Tibial nerve (tissue), 4 donors: ENCODE measurements around the gene ZC4H2. TPM values are rescaled to one million over a fixed set of nuclear protein-coding genes. Genes with fewer than 3 reads are reported as not detected.
"Not testable (repeated sequence)": the region's sequence is repeated elsewhere in the genome, so short reads cannot be mapped to it uniquely, and the experiment has no call there.

Source experiments
- DNase-seq, 2 donors: peaks; one replicate each; pipeline ENCODE4 v3.0.0-alpha.2; 2019; ENCODE audit warnings: low spot score in 2 of 2
- H3K27ac ChIP-seq, 4 donors: fragments of 200-600 bp; sonication (generic) in 3 of 4; one replicate each; pipeline ENCODE4 v1.5.1; 2017 to 2019; ENCODE audit warnings: mild to moderate bottlenecking in 1 of 4
- H3K27me3 ChIP-seq, 2 donors: fragments of 200-600 bp; sonication (generic) in 1 of 2; one replicate each; pipeline versions ENCODE4 v1.5.1 to v1.6.0; 2017 to 2019
- H3K36me3 ChIP-seq, 3 donors: fragments of 200-600 bp; sonication (generic); one replicate each; pipeline ENCODE4 v1.5.1; 2018 to 2019
- H3K4me1 ChIP-seq, 4 donors: fragments of 200-600 bp; sonication (generic) in 3 of 4; one replicate each; pipeline ENCODE4 v1.5.1; 2017 to 2019
- H3K4me3 ChIP-seq, 4 donors: fragments of 200-600 bp; sonication (generic) in 3 of 4; one replicate each; pipeline ENCODE4 v1.5.1; 2017 to 2019; ENCODE audit warnings: mild to moderate bottlenecking in 1 of 4, moderate library complexity in 1 of 4
- H3K9me3 ChIP-seq, 4 donors: fragments of 200-600 bp; sonication (generic) in 3 of 4; one replicate each; pipeline ENCODE4 v1.5.1; 2017 to 2019
- CTCF ChIP-seq, 5 experiments: fragments of 200-600 bp in 3 of 5; fragments of 450-650 bp in 2 of 5; sonication (generic) in 3 of 5; IDR thresholded peaks; one replicate each; pipeline ENCODE4 v1.5.1; 2016 to 2019; ENCODE audit warnings: antibody characterized with exemption in 5 of 5, mild to moderate bottlenecking in 3 of 5, moderate library complexity in 2 of 5
- EP300 ChIP-seq, 2 donors: sonication (generic); formaldehyde crosslinking; IDR thresholded peaks; one replicate each; pipeline ENCODE4 v1.6.1; 2017; ENCODE audit warnings: antibody characterized with exemption in 2 of 2, mild to moderate bottlenecking in 1 of 2
- POLR2A ChIP-seq, 2 donors: fragments of 450-650 bp; IDR thresholded peaks; one replicate each; pipeline ENCODE4 v1.6.1; 2017; ENCODE audit warnings: antibody characterized with exemption in 2 of 2, mild to moderate bottlenecking in 2 of 2, moderate library complexity in 2 of 2
- WGBS, 2 donors: methylation state at CpG; one replicate each; pipeline ENCODE4 v1.1.5; 2018; 5-methylcytosine and 5-hydroxymethylcytosine counted together
- total RNA-seq, 4 donors: library from RNA; depleted of rRNA; stranded (reverse); fragments of >200 nt; gene quantifications; one replicate each; pipeline ENCODE4 v1.1.0, GENCODE V29; 2016

Gene ZC4H2
- total RNA-seq, 4 donors from 2014 or later, result 8.5 to 22.2 (median 12.6) TPM

GRCh38 chrX:64975491-64975890 is 759 bp downstream of the ZC4H2 start:
- no peaks in the 10 kb centered on the region for H3K27me3 ChIP-seq
- no peak for TF ChIP-seq POLR2A (IDR thresholded peaks at IDR 0.05)
- TF ChIP-seq CTCF (IDR thresholded peaks at IDR 0.05), result no peak
- H3K36me3 ChIP-seq, result no peaks in the 10 kb centered on the region
- peak overlapping the region in 1 of 4 donors; percentile 52 for H3K27ac ChIP-seq
- DNase-seq, result peak in 1 of 2 donors; percentile 4
- H3K4me3 ChIP-seq, result peak overlapping the region; percentile 34 to 61 (median 52)
- WGBS, 2 donors, result 1 to 38% methylated on average over 24 of the region's 24 CpGs
- H3K9me3 ChIP-seq, result no peaks in the 10 kb centered on the region
- no peaks in the 10 kb centered on the region for H3K4me1 ChIP-seq

GRCh38 chrX:64925480-64925879 is 50.8 kb downstream of the ZC4H2 start:
- no peaks in the 10 kb centered on the region for H3K4me1 ChIP-seq
- peaks cover 0 to 31% (median 10%) of the 10 kb centered on the region in 4 donors for H3K9me3 ChIP-seq
- no peak for TF ChIP-seq EP300 (IDR thresholded peaks at IDR 0.05)
- H3K27ac ChIP-seq, result no peak overlapping the region
- DNase-seq, result no peak
- H3K27me3 ChIP-seq, result no peaks in the 10 kb centered on the region
- H3K4me3 ChIP-seq, result no peak overlapping the region
- 74 to 100% methylated on average over 1 of the region's 1 CpG for WGBS, 2 donors
- H3K36me3 ChIP-seq, result peaks cover 0 to 8% (median 0%) of the 10 kb centered on the region in 3 donors

- no peaks in the 10 kb centered on the region for H3K27me3 ChIP-seq
- no peaks in the 10 kb centered on the region for H3K9me3 ChIP-seq
- no peak overlapping the region for H3K27ac ChIP-seq
- peaks cover 0 to 30% (median 0%) of the 10 kb centered on the region in 3 donors for H3K36me3 ChIP-seq
- no peak overlapping the region for H3K4me3 ChIP-seq
- no peak for TF ChIP-seq CTCF (IDR thresholded peaks at IDR 0.05)
- TF ChIP-seq EP300 (IDR thresholded peaks at IDR 0.05), result no peak
- TF ChIP-seq POLR2A (IDR thresholded peaks at IDR 0.05), result no peak
- DNase-seq, result no peak
- no peaks in the 10 kb centered on the region for H3K4me1 ChIP-seq
- WGBS, 2 donors, result 81 to 87% methylated on average over 5 of the region's 5 CpGs
Measured at GRCh38 chrX:64908121-64908520, 68.1 kb downstream of the ZC4H2 start.

- Histone ChIP-seq H3K27ac (no peak overlapping the region), H3K9me3 (no peaks in the 10 kb centered on the region), H3K4me1 (no peaks in the 10 kb centered on the region), H3K4me3 (no peak overlapping the region), H3K27me3 (no peaks in the 10 kb centered on the region), H3K36me3 (no peaks in the 10 kb centered on the region)
- DNase-seq, result no peak
- WGBS, 2 donors, result 78 to 84% methylated on average over 10 of the region's 10 CpGs
- TF ChIP-seq CTCF (IDR thresholded peaks at IDR 0.05) (peak in 2 of 5 experiments; percentile 6 to 8), POLR2A (IDR thresholded peaks at IDR 0.05) (no peak), EP300 (IDR thresholded peaks at IDR 0.05) (no peak)
Measured at GRCh38 chrX:64894454-64895038, 81.7 kb downstream of the ZC4H2 start.

- Histone ChIP-seq H3K4me3 (no peak overlapping the region), H3K27me3 (no peaks in the 10 kb centered on the region), H3K9me3 (no peaks in the 10 kb centered on the region), H3K4me1 (no peaks in the 10 kb centered on the region), H3K36me3 (no peaks in the 10 kb centered on the region), H3K27ac (no peak overlapping the region)
- DNase-seq, result no peak
- peak in 2 of 5 experiments; percentile 20 to 23 for TF ChIP-seq CTCF (IDR thresholded peaks at IDR 0.05)
- TF ChIP-seq EP300 (IDR thresholded peaks at IDR 0.05), result no peak
- TF ChIP-seq POLR2A (IDR thresholded peaks at IDR 0.05), result no peak
Measured at GRCh38 chrX:64885850-64886249, 90.4 kb downstream of the ZC4H2 start.

GRCh38 chrX:64878709-64879108 is 97.5 kb downstream of the ZC4H2 start:
- H3K27ac ChIP-seq, H3K4me1 ChIP-seq, DNase-seq, H3K27me3 ChIP-seq, H3K9me3 ChIP-seq, H3K36me3 ChIP-seq, H3K4me3 ChIP-seq: not testable (repeated sequence)
- 89 to 98% methylated on average over 5 to 12 of the region's 12 CpGs for WGBS, 2 donors
